ENCODE results near the gene ANKRD36C.
"Not testable (repeated sequence)": the region's sequence is repeated elsewhere in the genome, so short reads cannot be mapped to it uniquely, and the experiment has no call there.

DNA sequence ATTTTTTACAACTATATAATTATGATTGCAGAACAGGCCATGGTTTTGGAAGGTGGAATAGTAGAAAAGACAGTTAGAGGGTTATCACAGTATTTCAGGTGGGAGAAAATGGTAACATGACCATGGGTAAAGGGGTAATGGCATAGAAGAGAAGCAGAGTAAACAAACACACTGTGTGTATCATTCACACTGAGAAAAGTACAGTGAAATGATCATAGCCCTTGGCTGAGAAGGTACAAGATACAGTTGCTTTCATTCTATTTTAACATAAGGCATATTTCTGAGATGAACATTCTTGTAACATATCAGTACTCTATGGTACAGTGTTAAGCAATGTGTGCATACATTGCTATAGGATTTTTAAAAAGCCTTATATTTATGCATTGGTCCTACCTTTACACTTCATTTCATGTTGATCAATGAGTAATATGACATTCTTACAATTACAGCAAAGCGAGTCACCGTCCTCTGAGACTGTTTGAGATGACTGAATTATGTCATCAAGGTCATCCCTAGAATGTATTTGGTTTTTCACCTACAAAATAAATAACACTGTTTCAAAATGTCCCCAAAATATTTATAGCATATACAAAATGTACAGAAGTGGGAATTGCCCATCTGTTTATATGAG, 124.5 kb downstream of the ANKRD36C start:
- TF ChIP-seq, protein P1, sequence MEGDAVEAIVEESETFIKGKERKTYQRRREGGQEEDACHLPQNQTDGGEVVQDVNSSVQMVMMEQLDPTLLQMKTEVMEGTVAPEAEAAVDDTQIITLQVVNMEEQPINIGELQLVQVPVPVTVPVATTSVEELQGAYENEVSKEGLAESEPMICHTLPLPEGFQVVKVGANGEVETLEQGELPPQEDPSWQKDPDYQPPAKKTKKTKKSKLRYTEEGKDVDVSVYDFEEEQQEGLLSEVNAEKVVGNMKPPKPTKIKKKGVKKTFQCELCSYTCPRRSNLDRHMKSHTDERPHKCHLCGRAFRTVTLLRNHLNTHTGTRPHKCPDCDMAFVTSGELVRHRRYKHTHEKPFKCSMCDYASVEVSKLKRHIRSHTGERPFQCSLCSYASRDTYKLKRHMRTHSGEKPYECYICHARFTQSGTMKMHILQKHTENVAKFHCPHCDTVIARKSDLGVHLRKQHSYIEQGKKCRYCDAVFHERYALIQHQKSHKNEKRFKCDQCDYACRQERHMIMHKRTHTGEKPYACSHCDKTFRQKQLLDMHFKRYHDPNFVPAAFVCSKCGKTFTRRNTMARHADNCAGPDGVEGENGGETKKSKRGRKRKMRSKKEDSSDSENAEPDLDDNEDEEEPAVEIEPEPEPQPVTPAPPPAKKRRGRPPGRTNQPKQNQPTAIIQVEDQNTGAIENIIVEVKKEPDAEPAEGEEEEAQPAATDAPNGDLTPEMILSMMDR (conservative IDR thresholded peaks at IDR 0.05; ENCODE audit: low read depth, low read length): not testable (repeated sequence)
- not testable (repeated sequence) for TF ChIP-seq EZH2 (IDR thresholded peaks at IDR 0.05; ENCODE audit: low read length, unreplicated experiment)
